Fibroblast of skin of left quadriceps (primary cell): ENCODE results near the gene KCNH2.
"Not testable (repeated sequence)": the region's sequence is repeated elsewhere in the genome, so short reads cannot be mapped to it uniquely, and the experiment has no call there.

ENCODE experiments used
- DNase-seq, 2 experiments: peaks; one replicate each; pipeline ENCODE4 v3.0.0-alpha.2; 2013; ENCODE audit warnings: low read depth in 2 of 2

The KCNH2 gene

GRCh38 chr7:150936018-150936417 lies 42.1 kb downstream of the KCNH2 start:
- DNase-seq = no peak

GRCh38 chr7:150935149-150935548 lies 43.0 kb downstream of the KCNH2 start:
- no peak for DNase-seq

- DNase-seq = no peak
Measured at GRCh38 chr7:150934045-150934766, 43.9 kb downstream of the KCNH2 start.

- no peak for DNase-seq
Measured at GRCh38 chr7:150931199-150931869, 46.8 kb downstream of the KCNH2 start.

GRCh38 chr7:150928541-150928940 lies 49.6 kb downstream of the KCNH2 start:
- no peak for DNase-seq

GRCh38 chr7:150927956-150928344 lies 50.2 kb downstream of the KCNH2 start:
- no peak for DNase-seq

- DNase-seq = no peak
Measured at GRCh38 chr7:150927157-150927955, 50.8 kb downstream of the KCNH2 start.

- no peak for DNase-seq
Measured at GRCh38 chr7:150926066-150926465, 52.1 kb downstream of the KCNH2 start.

- no peak for DNase-seq
Measured at GRCh38 chr7:150924369-150924781, 53.7 kb downstream of the KCNH2 start.

- DNase-seq = no peak
Measured at GRCh38 chr7:150923802-150924201, 54.3 kb downstream of the KCNH2 start.

GRCh38 chr7:150923196-150923595 lies 54.9 kb downstream of the KCNH2 start:
- DNase-seq = no peak

- DNase-seq = no peak
Measured at GRCh38 chr7:150919160-150919559, 59.0 kb downstream of the KCNH2 start.

GRCh38 chr7:150918378-150918777 lies 59.7 kb downstream of the KCNH2 start:
- no peak for DNase-seq

GRCh38 chr7:150917969-150918368 lies 60.2 kb downstream of the KCNH2 start:
- no peak for DNase-seq

- DNase-seq = no peak
Measured at GRCh38 chr7:150916670-150917069, 61.5 kb downstream of the KCNH2 start.

- no peak for DNase-seq
Measured at GRCh38 chr7:150914966-150915365, 63.2 kb downstream of the KCNH2 start.

GRCh38 chr7:150914196-150914595 lies 63.9 kb downstream of the KCNH2 start:
- no peak for DNase-seq

GRCh38 chr7:150912427-150912826 lies 65.7 kb downstream of the KCNH2 start:
- DNase-seq = no peak

GRCh38 chr7:150911590-150912267 lies 66.4 kb downstream of the KCNH2 start:
- DNase-seq = no peak

- no peak for DNase-seq
Measured at GRCh38 chr7:150910996-150911422, 67.1 kb downstream of the KCNH2 start.

GRCh38 chr7:150910305-150910995 lies 67.7 kb downstream of the KCNH2 start:
- not testable (repeated sequence) for DNase-seq
